Measurements from ENCODE around the gene TM7SF2.

The TM7SF2 gene

DNA sequence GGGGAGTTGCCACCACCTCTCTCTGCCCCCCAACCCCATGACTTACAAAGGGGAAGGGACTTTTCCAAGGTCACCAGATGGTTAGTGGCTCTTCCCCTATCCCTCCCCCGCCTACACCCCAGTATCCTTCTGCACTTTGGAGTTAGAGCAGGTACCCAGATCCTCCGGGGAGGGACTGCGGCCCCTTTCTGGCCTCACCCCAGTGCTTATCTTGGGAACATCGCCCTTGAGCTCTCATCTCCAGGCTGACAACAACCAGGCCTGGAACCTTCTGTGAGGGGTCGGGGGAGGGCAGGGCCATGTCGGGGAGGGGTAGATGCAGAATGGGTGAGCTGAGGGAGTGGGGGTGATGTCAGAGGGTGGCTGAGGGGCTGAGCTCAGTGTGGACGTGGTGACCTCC is 45.8 kb upstream of the TM7SF2 start:
- no peak overlapping the region for H3K27ac ChIP-seq (ENCODE audit: low read depth, low read length)
- H3K4me3 ChIP-seq (ENCODE audit: insufficient read depth, low read length, poor library complexity, severe bottlenecking) = no peak overlapping the region
- no peaks in the 10 kb centered on the region for H3K79me2 ChIP-seq (ENCODE audit: insufficient read depth, low read length)
- no peak overlapping the region for H3K4me2 ChIP-seq (ENCODE audit: low read depth, low read length, poor library complexity, severe bottlenecking)
- no peaks in the 10 kb centered on the region for H3K9me2 ChIP-seq (replicated peaks; ENCODE audit: insufficient read depth, low read length)
- TF ChIP-seq, protein P1, sequence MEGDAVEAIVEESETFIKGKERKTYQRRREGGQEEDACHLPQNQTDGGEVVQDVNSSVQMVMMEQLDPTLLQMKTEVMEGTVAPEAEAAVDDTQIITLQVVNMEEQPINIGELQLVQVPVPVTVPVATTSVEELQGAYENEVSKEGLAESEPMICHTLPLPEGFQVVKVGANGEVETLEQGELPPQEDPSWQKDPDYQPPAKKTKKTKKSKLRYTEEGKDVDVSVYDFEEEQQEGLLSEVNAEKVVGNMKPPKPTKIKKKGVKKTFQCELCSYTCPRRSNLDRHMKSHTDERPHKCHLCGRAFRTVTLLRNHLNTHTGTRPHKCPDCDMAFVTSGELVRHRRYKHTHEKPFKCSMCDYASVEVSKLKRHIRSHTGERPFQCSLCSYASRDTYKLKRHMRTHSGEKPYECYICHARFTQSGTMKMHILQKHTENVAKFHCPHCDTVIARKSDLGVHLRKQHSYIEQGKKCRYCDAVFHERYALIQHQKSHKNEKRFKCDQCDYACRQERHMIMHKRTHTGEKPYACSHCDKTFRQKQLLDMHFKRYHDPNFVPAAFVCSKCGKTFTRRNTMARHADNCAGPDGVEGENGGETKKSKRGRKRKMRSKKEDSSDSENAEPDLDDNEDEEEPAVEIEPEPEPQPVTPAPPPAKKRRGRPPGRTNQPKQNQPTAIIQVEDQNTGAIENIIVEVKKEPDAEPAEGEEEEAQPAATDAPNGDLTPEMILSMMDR (IDR thresholded peaks at IDR 0.05; ENCODE audit: insufficient read depth, low read length, poor library complexity, severe bottlenecking) = no peak
- no peak for TF ChIP-seq EZH2phosphoT487 (conservative IDR thresholded peaks at IDR 0.05; ENCODE audit: low read length)
- no peaks in the 10 kb centered on the region for H3K9me3 ChIP-seq (ENCODE audit: insufficient read depth, low read length)
- H2AFZ ChIP-seq (ENCODE audit: low read depth, low read length, severe bottlenecking) = no peak overlapping the region
- no peaks in the 10 kb centered on the region for H3K36me3 ChIP-seq (ENCODE audit: low read length)
- H4K20me1 ChIP-seq (ENCODE audit: low read depth, low read length) = no peaks in the 10 kb centered on the region
- H3F3A ChIP-seq (ENCODE audit: insufficient read depth) = no peaks in the 10 kb centered on the region
- no peak overlapping the region for H3K9ac ChIP-seq (ENCODE audit: low read length)
- H3K27me3 ChIP-seq (ENCODE audit: low read length) = no peaks in the 10 kb centered on the region

- H3K79me2 ChIP-seq (ENCODE audit: insufficient read depth, low read length) = no peaks in the 10 kb centered on the region
- H3K36me3 ChIP-seq (ENCODE audit: low read length) = no peaks in the 10 kb centered on the region
- no peak for TF ChIP-seq EZH2phosphoT487 (conservative IDR thresholded peaks at IDR 0.05; ENCODE audit: low read length)
- H3K4me3 ChIP-seq (ENCODE audit: insufficient read depth, low read length, poor library complexity, severe bottlenecking) = no peak overlapping the region
- H3K9me2 ChIP-seq (replicated peaks; ENCODE audit: insufficient read depth, low read length) = no peaks in the 10 kb centered on the region
- no peak overlapping the region for H2AFZ ChIP-seq (ENCODE audit: low read depth, low read length, severe bottlenecking)
- no peaks in the 10 kb centered on the region for H3K9me3 ChIP-seq (ENCODE audit: insufficient read depth, low read length)
- H3F3A ChIP-seq (ENCODE audit: insufficient read depth) = no peaks in the 10 kb centered on the region
- no peak overlapping the region for H3K27ac ChIP-seq (ENCODE audit: low read depth, low read length)
- H3K4me2 ChIP-seq (ENCODE audit: low read depth, low read length, poor library complexity, severe bottlenecking) = no peak overlapping the region
- H3K27me3 ChIP-seq (ENCODE audit: low read length) = no peaks in the 10 kb centered on the region
- no peaks in the 10 kb centered on the region for H4K20me1 ChIP-seq (ENCODE audit: low read depth, low read length)
- no peak overlapping the region for H3K9ac ChIP-seq (ENCODE audit: low read length)
Measured at GRCh38 chr11:65066315-65066714, 45.4 kb upstream of the TM7SF2 start.

GRCh38 chr11:65066805-65067291 is 44.8 kb upstream of the TM7SF2 start:
- Histone ChIP-seq H3K27me3 (ENCODE audit: low read length) (no peaks in the 10 kb centered on the region), H3K9me2 (replicated peaks; ENCODE audit: insufficient read depth, low read length) (no peaks in the 10 kb centered on the region), H3F3A (ENCODE audit: insufficient read depth) (peaks cover 2% of the 10 kb centered on the region; the same call in 1 of the 2 replicates), H4K20me1 (ENCODE audit: low read depth, low read length) (no peaks in the 10 kb centered on the region), H3K79me2 (ENCODE audit: insufficient read depth, low read length) (no peaks in the 10 kb centered on the region), H3K4me3 (ENCODE audit: insufficient read depth, low read length, poor library complexity, severe bottlenecking) (no peak overlapping the region), H3K36me3 (ENCODE audit: low read length) (no peaks in the 10 kb centered on the region), H3K4me2 (ENCODE audit: low read depth, low read length, poor library complexity, severe bottlenecking) (no peak overlapping the region), H3K27ac (ENCODE audit: low read depth, low read length) (no peak overlapping the region), H3K9me3 (ENCODE audit: insufficient read depth, low read length) (no peaks in the 10 kb centered on the region), H3K9ac (ENCODE audit: low read length) (no peak overlapping the region), H2AFZ (ENCODE audit: low read depth, low read length, severe bottlenecking) (no peak overlapping the region)
- TF ChIP-seq, protein P1 (IDR thresholded peaks at IDR 0.05; ENCODE audit: insufficient read depth, low read length, poor library complexity, severe bottlenecking) = no peak
- TF ChIP-seq EZH2phosphoT487 (conservative IDR thresholded peaks at IDR 0.05; ENCODE audit: low read length) = no peak

- peaks cover 4% of the 10 kb centered on the region; the same call in 1 of the 2 replicates for H3F3A ChIP-seq (ENCODE audit: insufficient read depth)
- TF ChIP-seq, protein P1 (IDR thresholded peaks at IDR 0.05; ENCODE audit: insufficient read depth, low read length, poor library complexity, severe bottlenecking) = no peak
- TF ChIP-seq EZH2phosphoT487 (conservative IDR thresholded peaks at IDR 0.05; ENCODE audit: low read length) = no peak
- no peaks in the 10 kb centered on the region for H3K27me3 ChIP-seq (ENCODE audit: low read length)
- H3K4me2 ChIP-seq (ENCODE audit: low read depth, low read length, poor library complexity, severe bottlenecking) = no peak overlapping the region
- H3K79me2 ChIP-seq (ENCODE audit: insufficient read depth, low read length) = no peaks in the 10 kb centered on the region
- no peak overlapping the region for H3K27ac ChIP-seq (ENCODE audit: low read depth, low read length)
- no peaks in the 10 kb centered on the region for H3K36me3 ChIP-seq (ENCODE audit: low read length)
- H3K4me3 ChIP-seq (ENCODE audit: insufficient read depth, low read length, poor library complexity, severe bottlenecking) = no peak overlapping the region
- no peak overlapping the region for H2AFZ ChIP-seq (ENCODE audit: low read depth, low read length, severe bottlenecking)
- H3K9ac ChIP-seq (ENCODE audit: low read length) = no peak overlapping the region
- H4K20me1 ChIP-seq (ENCODE audit: low read depth, low read length) = no peaks in the 10 kb centered on the region
- H3K9me3 ChIP-seq (ENCODE audit: insufficient read depth, low read length) = no peaks in the 10 kb centered on the region
- no peaks in the 10 kb centered on the region for H3K9me2 ChIP-seq (replicated peaks; ENCODE audit: insufficient read depth, low read length)
Measured at GRCh38 chr11:65067446-65067845, 44.2 kb upstream of the TM7SF2 start.

All from SU-DHL-6 (cell line).